GM19043 (cell line): Measurements from ENCODE around the gene TUBA1B.
A peak's percentile ranks its signal among the peaks of the same experiment; 100 is the strongest.

Source experiments
- ATAC-seq: cut with Tn5 transposase; IDR thresholded peaks from one replicate; pipeline ENCODE4 v1.9.1; 2021; ENCODE audit warnings: low read depth; ENCODE audit not compliant: unreplicated experiment

TUBA1B gene

DNA sequence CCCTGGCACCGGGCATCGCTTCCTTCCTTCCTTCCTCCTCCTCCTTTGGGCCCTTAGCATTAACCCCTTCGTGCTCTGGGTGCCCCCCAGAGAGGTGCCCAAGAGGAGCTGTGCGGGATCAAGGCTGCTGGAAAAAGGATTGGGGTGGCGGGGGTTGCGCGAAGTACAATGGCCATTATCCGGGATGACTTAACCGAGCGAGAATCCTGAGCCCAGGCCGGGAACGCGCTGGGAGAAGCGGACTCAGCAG lies 39.4 kb downstream of the TUBA1B start:
- ATAC-seq: no peak

DNA sequence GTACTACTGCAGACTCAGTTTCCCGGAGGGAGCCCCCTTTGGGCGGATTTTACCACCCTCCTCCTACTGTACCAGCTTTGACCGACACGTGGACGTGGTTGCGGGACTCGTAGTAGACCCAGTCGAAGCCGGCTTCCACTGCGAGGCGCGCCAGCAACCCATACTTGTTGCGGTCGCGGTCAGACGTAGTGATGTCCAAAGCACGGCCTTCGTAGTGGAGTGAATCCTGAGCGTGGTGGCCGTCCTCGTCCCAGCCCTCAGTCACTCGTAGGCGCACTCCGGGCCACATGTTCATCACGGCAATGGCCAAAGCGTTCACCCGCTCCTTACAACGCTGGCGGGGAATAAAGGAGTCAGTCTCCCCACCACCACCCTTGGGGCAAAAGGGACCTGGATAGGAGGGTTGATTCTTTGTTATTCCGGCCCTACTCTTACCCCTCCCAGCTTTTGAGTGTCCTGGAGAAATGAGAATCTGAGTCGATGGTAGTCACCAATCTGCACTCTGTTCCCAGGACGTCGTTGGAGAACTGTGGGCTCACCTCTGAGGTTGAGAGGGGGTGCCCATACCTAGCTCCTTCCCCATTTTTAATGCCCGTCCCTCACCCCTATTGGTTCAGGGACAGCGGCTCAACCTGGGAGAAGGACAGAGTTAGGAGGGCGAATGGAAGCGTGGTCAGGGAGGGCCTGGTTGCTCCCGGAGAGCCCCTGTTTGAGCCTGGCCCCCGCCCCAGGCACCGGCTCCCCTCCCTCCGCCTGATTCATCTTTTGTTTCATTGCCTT lies 39.9 kb downstream of the TUBA1B start:
- no peak for ATAC-seq

DNA sequence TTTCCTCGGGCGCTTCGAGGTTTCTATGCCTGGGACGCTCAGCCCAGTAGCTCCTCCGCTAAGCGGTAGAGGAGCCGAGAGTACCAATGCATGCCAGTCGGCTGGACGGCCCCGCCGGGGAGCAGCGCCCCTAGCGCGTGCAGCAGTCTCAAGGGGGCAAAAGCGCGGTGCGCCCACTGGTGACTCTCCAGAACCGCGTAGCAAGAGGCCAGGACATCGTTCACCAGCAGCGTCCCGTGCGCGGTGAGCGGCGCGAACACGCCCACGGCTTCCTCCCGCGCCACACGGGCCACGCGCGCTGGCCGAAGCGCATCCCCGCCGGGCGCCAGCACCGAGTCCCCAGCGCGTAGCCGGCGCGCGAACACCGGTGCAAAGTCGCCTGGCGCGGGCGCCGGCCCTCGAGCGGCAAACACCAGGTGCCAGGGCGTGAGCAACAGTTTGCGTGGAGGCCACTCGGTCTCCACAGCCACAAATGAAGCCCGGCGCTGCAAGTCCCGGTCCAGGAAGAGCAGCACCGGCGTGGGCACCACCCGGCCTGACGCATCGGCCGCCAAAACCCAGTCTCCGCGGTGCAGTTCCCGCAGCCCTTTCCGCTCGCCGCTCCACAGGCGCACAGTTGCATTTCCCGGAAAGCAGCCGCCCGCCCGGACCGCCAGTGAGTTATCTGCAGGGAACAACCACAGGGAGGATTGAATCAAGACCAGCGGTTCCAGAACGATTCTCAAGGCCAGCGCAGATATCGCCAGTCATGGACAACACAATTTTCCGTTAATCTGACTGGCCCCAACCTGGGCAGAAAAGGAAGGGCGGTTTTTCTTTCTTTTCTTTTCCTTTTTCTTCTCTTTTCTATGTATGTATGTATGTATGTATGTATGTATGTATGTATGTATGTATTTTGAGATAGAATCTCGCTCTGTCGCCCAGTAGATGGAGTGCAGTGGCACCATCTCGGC lies 41.1 kb downstream of the TUBA1B start:
- no peak for ATAC-seq

DNA sequence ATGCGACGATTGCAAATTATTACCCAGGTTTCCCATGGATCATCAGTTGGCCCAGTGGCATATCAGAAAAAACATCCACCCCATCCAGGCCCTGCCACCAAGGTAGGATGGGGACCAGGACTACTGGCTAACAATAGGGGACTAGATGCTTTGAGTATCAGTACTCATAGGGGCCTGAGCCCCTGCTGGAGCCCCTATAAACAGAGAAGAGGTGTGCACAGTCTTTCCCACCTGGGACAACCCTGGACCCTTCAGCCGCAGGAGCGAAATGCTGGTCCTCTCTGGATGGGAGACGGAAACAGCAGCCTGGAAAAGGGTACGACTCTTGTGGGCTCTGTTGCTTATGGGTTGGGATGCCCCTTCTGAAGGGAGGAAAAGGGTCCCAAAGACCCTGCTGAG lies 42.3 kb downstream of the TUBA1B start:
- no peak for ATAC-seq

DNA sequence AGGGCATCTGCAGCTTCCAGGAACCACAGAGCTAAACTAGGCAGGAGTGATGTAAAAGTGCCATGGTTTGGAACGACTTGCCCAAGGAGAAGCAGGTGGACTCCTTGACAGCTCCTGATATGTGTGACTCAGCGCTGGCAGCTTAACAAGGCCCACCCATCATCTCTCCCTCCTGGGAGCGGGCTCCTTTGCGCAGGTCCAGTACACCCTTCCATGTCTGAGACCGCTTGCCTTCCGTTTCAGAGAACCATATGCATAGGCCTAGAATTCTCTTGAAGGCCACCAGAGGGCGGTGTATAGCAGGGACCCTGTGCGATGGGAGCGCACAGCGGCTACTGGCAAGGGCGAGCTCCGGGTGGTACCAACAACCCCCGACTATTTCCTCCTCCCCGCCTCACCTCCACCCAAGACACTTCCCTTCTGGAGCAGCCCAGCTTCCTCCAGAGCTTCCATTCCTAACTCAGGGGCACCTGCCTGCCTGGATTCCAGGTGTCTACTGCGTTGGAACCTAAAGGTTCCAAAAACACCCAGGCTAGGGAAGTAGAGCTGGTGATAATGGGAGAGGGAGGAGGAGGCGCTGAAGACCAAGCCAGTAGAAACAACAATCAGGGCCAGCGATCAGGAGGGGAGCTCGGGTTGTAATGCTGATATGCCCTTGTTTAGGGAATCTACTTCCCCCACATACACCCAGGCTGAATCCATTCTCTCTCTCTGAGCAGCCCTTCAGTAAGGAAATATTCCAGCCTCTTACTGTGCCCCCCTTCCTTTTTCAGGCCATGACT lies 42.9 kb downstream of the TUBA1B start:
- ATAC-seq: peak; percentile 87

DNA sequence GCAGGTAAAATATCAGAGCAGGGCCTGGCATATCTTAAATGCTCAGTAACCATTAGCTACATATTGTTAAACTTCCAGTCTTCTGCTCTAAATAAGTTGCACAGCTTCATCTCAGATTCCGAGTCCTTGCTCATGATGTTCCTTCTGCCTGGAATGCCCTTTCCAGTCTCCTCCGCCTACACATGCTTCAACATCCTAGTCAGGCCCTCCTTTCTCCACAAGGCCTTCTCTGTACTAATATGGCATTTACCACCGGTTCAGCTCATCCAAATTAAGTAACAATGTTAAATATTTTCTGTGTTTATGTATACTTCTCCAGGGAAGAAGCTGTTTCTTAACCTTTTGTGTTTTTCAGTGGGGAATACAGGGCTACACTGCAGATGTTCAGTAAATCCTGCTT lies 45.1 kb downstream of the TUBA1B start:
- no peak for ATAC-seq

DNA sequence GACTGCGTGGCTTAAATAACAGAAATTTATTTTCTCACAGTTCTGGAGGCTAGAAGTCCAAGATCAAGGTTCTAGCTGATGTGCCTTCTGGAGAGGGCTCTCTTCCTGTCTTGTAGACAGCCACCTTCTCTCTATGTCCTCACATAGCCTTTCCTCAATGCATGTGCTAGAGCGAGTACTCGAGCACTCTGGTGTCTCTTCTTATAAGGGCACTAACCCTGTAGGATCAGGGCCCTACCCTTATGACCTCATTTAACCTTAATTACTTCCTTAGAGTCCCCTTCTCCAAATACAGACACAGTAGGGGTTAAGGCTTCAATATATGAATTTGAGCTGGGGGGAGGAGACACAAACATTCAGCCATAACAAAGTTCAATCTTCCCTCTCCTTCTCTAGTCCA lies 46.8 kb downstream of the TUBA1B start:
- no peak for ATAC-seq

DNA sequence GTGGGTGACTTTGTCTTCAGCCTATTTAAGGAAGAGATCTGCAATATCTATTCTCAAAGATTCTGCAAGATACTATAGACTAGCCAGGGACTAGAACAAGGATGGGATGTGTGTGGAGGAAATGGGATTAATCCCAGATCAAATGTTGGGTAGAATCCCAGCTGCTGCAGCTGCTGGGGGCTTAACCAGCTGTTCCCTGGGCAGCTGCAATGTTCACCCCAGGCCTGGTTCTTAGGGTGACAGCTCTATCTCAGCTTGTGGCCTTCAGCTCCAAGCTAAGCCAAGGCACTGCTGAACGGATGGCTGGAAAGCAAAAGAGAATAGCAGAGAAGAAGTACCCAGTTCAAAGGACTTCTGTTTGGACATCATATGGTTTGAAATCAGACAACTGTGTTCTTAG lies 51.4 kb downstream of the TUBA1B start:
- ATAC-seq: no peak
